ENCODE measurements around the gene CRYZL1.
A peak's percentile ranks its signal among the peaks of the same experiment; 100 is the strongest.

The CRYZL1 gene

GRCh38 chr21:33542640-33543504 lies 98.7 kb downstream of the CRYZL1 start, which contains the start of gene SON:
Gene SON, plus strand, starts transcription at chr21:33543038. Its CDS starts 55 bp downstream, at chr21:33543093.
- TF ChIP-seq ESRRG (CRISPR knock-in tag; IDR thresholded peaks at IDR 0.05) (no peak), PATZ1 (CRISPR knock-in tag; IDR thresholded peaks at IDR 0.05; ENCODE audit: borderline replicate concordance) (peak; percentile 88; the same call in 1 of the 2 replicates), PPARA (CRISPR knock-in tag; IDR thresholded peaks at IDR 0.05; ENCODE audit: borderline replicate concordance) (0 out of 2 replicates have a peak, but pooled peaks have one; percentile 9), ZC3H10 (CRISPR knock-in tag; IDR thresholded peaks at IDR 0.05) (0 out of 2 replicates have a peak, but pooled peaks have one; percentile 35)
- ATAC-seq, result peak; percentile 97

GRCh38 chr21:33541756-33542639 lies 99.5 kb downstream of the CRYZL1 start, which contains the start of gene GART:
Gene GART, minus strand, starts transcription at chr21:33542117. Its CDS starts 2,802 bp downstream, at chr21:33539315.
- ATAC-seq, result peak; percentile 86
- TF ChIP-seq TSHZ2 (CRISPR knock-in tag; IDR thresholded peaks at IDR 0.05) (0 out of 2 replicates have a peak, but pooled peaks have one; percentile 33), OSR1 (CRISPR knock-in tag; IDR thresholded peaks at IDR 0.05) (no peak)

- no peak for TF ChIP-seq ARNTL (CRISPR knock-in tag; IDR thresholded peaks at IDR 0.05; ENCODE audit: borderline replicate concordance, low read depth)
- no peak for TF ChIP-seq ESRRG (CRISPR knock-in tag; IDR thresholded peaks at IDR 0.05)
- TF ChIP-seq ZFP3 (CRISPR knock-in tag; IDR thresholded peaks at IDR 0.05), result no peak
- TF ChIP-seq TOX (CRISPR knock-in tag; IDR thresholded peaks at IDR 0.05; ENCODE audit: borderline replicate concordance), result no peak
- no peak for TF ChIP-seq TSHZ2 (CRISPR knock-in tag; IDR thresholded peaks at IDR 0.05)
- no peak for TF ChIP-seq OSR1 (CRISPR knock-in tag; IDR thresholded peaks at IDR 0.05)
- TF ChIP-seq ZNF565 (CRISPR knock-in tag; conservative IDR thresholded peaks at IDR 0.05; ENCODE audit: low read depth), result no peak
- no peak for TF ChIP-seq PPARA (CRISPR knock-in tag; IDR thresholded peaks at IDR 0.05; ENCODE audit: borderline replicate concordance)
- TF ChIP-seq ZFP30 (CRISPR knock-in tag; IDR thresholded peaks at IDR 0.05), result no peak
- no peak for TF ChIP-seq GLIS3 (CRISPR knock-in tag; IDR thresholded peaks at IDR 0.05)
- no peak for TF ChIP-seq POU6F1 (CRISPR knock-in tag; IDR thresholded peaks at IDR 0.05; ENCODE audit: borderline replicate concordance, low read depth)
- no peak for TF ChIP-seq CREB5 (CRISPR knock-in tag; IDR thresholded peaks at IDR 0.05; ENCODE audit: low read depth)
- no peak for TF ChIP-seq CSDC2 (CRISPR knock-in tag; IDR thresholded peaks at IDR 0.05)
- TF ChIP-seq BACH2 (CRISPR knock-in tag; IDR thresholded peaks at IDR 0.05; ENCODE audit: borderline replicate concordance), result no peak
- no peak for TF ChIP-seq ZNF8 (CRISPR knock-in tag; IDR thresholded peaks at IDR 0.05)
- no peak for TF ChIP-seq ZC3H10 (CRISPR knock-in tag; IDR thresholded peaks at IDR 0.05)
- no peak for TF ChIP-seq ISL1 (CRISPR knock-in tag; IDR thresholded peaks at IDR 0.05)
- no peak for ATAC-seq
Measured at GRCh38 chr21:33541105-33541711, 100.3 kb downstream of the CRYZL1 start.
